ENCODE data around the gene KCNK15.

KCNK15 gene

GRCh38 chr20:44736170-44737021, 9.3 kb upstream of the KCNK15 start:
- peak; percentile 23 for DNase-seq (ENCODE audit: low spot score)

GRCh38 chr20:44737116-44737515, 8.5 kb upstream of the KCNK15 start:
- no peak for DNase-seq (ENCODE audit: low spot score)

GRCh38 chr20:44738813-44739477, 6.7 kb upstream of the KCNK15 start:
- peak; percentile 38 for DNase-seq (ENCODE audit: low spot score)

GRCh38 chr20:44739942-44740341, 5.7 kb upstream of the KCNK15 start:
- no peak for DNase-seq (ENCODE audit: low spot score)

- no peak for DNase-seq (ENCODE audit: low spot score)
Observed at GRCh38 chr20:44742304-44743079, 3.2 kb upstream of the KCNK15 start.

GRCh38 chr20:44743080-44743701, 2.5 kb upstream of the KCNK15 start:
- no peak for DNase-seq (ENCODE audit: low spot score)

GRCh38 chr20:44743916-44744655, 1.6 kb upstream of the KCNK15 start:
- DNase-seq (ENCODE audit: low spot score) = no peak

GRCh38 chr20:44745122-44745597, 505 bp upstream of the KCNK15 start:
- no peak for DNase-seq (ENCODE audit: low spot score)

GRCh38 chr20:44746367-44747165, 901 bp downstream of the KCNK15 start:
- no peak for DNase-seq (ENCODE audit: low spot score)

- DNase-seq (ENCODE audit: low spot score) = peak; percentile 39
Observed at GRCh38 chr20:44747166-44748004, 1.7 kb downstream of the KCNK15 start.

- no peak for DNase-seq (ENCODE audit: low spot score)
Observed at GRCh38 chr20:44748005-44748370, 2.3 kb downstream of the KCNK15 start.

- no peak for DNase-seq (ENCODE audit: low spot score)
Observed at GRCh38 chr20:44750081-44750805, 4.6 kb downstream of the KCNK15 start.

- DNase-seq (ENCODE audit: low spot score) = no peak
Observed at GRCh38 chr20:44752099-44752931, 6.7 kb downstream of the KCNK15 start.

GRCh38 chr20:44754554-44754953, 8.9 kb downstream of the KCNK15 start:
- no peak for DNase-seq (ENCODE audit: low spot score)

GRCh38 chr20:44756011-44756688, 10.5 kb downstream of the KCNK15 start:
- no peak for DNase-seq (ENCODE audit: low spot score)

GRCh38 chr20:44756956-44757355, 11.3 kb downstream of the KCNK15 start:
- DNase-seq (ENCODE audit: low spot score) = no peak
